Stimulated activated CD4-positive, alpha-beta T cell treated with anti-CD3 and anti-CD28 coated beads, Interleukin-15, amount 100 ng/mL, for 24 hours (primary cell): ENCODE measurements around the gene MINAR1.

ENCODE experiments used
- DNase-seq: peaks from one replicate; pipeline ENCODE4 v3.0.0-alpha.2; 2020

The MINAR1 gene

DNA sequence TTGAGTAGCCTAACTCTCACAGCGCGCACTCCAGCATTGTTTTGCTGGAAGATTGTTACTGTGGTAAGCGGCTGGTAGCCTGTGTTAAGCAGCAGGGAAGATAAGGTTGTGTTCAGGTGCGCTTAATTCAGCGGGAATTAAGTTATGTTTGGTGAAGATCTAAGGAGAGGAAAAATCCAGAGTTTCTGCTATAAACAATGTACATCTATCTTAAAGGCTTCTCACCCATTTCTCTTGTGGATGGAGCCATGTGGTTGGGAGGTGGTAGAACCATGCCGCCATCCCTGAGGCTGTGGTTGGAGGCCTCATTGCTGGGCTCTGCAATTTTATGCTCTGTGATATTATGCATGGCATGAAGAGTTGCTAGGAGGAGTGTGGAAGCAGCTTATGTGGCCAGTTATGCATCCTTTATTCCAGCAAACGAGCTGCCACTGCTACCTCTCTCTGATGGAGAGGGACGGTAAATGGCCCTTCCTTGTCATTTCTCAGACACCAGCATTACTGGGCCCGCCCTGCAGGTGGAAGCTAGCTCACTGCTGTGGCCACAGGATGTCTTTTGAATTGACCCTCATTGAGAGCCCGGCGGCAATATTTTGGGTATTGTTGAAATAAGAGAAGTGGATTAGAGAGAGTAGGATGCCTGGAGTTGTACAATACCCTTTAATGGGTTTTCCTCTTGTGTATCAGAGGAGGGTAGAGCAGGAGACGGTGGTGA lies 1.3 kb downstream of the MINAR1 start:
- no peak for DNase-seq

DNA sequence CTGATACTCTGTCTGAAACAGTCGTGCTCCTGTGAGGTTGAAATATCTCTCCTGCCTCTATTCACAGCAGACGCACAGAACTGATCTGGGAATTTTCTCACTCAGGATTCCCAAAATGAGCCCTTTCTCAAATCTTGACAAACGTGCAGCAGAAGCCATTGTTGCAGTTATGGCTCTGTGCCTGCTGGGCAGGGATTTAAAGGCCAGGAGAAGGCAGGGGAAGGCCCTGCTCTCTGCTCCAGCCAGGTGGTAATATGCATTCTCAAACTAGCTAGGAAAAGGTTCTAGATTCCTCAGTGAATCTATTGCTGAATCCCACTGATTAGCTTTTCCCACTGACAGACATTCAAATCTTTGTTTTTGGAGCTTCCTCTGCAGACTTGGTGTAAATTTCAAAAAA lies 2.2 kb downstream of the MINAR1 start:
- DNase-seq = no peak

DNA sequence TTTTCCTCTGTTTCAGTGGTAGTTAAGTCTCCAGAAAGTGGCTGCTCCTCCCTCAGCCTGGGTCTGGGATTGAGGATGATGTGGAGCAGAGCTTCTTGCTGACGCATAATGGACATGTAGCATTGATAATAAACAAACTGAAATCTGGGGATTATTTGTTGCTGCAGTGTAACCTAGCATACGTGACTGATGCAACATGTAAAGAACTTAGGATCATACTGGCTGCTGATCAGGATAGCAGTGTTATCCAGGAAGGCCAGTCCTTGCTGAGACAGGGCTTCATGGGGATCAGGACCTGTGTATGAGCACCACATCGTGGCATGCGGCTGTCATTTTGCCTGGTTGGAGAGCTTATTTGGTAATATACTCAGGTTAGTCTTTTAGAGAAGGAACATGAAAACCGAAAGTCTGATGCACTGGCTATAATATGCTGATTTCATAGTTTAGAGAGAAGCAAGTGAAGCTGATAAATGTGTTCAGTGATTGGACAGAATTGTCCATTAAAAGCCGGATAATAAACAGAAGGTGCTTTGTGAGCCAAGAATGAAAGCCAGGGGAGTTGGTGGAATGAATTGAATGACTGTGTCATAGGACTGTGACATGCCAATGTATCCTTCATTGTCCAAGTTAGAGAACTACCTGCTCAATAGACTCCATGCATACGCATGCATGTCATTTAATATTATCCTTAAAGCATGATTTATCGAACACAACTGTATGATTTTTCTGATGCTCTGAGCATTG lies 4.1 kb downstream of the MINAR1 start:
- DNase-seq = no peak

DNA sequence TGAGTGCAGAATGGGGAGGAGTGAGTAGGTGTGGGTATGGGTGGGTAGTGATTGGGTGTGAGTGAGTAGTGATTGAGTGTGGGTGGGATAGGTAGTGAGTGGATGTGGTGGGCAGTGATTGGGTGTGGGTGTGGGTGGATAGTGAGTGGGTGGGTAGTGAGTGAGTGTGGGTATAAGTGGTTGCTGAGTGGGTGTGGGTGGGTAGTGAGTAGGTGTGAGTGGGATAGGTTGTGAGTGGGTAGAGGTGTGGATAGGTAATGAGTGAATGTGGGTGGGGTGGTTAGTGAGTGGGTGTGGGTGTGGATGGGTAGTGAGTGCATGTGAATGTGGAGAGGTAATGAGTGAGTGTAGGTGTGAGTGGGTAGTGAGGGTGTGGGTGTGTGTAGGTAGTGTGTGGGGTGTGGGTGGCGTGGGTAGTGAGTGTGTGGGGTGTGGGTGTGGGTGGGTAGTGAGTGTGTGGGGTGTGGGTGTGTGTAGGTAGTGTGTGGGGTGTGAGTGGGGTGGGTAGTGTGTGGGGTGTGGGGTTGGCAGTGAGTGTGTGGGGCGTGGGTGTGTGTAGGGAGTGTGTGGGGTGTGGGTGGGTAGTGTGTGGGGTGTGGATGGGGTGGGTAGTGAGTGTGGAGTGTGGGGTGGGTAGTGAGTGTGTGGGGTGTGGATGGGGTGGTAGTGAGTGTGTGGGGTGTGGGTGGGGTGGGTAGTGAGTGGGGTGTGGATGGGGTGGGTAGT lies 5.3 kb downstream of the MINAR1 start:
- DNase-seq = no peak

DNA sequence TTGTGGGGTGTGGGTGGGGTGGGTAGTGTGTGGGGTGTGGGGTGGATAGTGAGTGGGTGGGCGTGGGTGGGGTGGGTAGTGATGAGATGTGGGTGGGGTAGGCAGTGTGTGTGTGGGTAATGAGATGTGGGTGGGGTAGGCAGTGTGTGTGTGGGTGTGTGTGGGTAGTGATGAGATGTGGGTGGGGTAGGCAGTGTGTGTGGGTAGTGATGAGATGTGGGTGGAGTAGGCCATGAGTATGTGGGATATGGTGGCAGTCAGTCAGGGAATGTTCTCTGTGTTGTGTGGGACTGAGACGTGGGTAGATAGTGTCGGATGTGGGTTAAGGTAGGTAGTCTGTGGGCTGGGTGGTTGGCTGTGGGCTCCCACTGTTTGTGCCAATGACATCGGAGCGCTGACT lies 7.1 kb downstream of the MINAR1 start:
- DNase-seq = no peak

DNA sequence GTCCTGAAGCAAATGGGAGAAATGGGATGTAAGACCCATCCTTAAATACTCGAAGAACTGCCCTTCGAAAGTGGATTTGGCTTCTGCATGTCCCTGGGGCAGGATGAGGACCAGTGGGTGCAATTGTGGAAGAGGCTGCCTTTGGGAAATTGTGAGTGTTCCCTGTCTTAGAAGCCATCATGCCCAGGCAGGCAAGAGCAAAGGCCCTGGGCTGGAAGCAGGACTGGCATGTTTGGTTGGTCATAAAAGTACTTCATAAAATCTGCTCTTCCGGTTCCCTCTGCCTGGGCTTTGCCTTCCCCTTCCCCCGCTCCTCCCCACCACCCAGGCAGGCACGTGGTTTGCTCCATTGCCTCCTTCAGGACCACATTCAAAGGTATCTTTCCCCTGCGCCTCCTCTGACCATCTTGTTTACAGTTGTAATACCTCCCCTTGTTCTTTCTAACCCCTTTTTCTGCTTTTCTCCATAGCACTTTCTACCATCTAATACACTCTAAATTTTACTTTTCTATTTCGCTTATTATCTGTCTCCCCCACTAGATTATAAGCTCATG lies 8.3 kb downstream of the MINAR1 start:
- no peak for DNase-seq

DNA sequence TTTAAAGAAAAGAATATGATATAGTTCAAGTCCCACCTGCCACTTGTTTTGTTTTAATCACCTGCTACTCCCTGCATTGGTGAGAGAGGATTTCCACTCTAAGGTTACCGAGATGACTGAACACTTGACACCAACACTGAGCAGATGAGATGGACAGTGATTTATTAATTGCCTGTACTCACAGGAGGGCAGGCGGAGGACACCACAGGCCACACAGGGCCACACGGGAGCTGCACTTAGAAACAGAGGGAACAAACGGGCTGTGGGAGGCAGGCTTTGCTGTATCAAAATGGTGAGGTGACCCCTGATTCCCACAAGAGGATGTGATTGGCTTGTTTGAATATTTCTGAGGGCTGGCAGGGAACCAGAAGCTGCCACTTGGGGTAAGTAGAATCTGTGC lies 10.8 kb downstream of the MINAR1 start:
- no peak for DNase-seq

DNA sequence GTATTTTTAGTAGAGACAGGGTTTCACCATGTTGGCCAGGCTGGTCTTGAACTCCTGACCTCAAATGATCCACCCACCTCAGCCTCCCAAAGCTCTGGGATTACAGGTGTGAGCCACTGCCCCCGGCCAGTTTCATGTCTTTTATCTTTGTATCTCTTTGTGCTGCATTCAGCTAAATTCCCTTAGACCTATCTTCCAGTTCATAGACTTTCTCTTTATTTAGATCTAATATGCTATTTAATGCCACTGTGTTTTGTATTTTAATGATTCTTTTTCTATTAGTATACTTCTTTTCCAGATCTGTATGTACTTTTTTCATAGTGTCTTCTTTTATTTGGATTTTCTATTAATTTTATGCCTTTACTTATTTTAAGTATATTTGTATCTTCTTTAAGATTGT lies 14.9 kb downstream of the MINAR1 start:
- no peak for DNase-seq

DNA sequence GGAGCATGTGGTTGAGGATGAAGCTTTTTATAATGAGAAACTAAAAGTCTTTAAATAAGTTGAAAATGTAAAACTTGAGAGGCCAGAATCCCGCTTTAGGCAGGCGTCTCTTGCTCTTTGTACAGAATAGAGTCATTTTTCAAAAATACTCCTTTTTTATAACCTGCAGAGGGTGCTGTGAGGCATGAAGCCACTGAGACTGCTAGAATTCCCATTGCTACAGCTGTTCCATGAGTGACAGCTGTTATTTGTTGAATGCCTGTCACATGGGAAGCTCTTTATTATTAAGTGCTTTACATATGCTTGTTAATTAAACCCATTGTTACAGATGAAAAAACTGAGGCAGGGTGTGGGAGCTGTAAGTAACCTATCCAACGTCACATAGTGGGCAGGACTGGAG lies 18.5 kb downstream of the MINAR1 start:
- DNase-seq = no peak

DNA sequence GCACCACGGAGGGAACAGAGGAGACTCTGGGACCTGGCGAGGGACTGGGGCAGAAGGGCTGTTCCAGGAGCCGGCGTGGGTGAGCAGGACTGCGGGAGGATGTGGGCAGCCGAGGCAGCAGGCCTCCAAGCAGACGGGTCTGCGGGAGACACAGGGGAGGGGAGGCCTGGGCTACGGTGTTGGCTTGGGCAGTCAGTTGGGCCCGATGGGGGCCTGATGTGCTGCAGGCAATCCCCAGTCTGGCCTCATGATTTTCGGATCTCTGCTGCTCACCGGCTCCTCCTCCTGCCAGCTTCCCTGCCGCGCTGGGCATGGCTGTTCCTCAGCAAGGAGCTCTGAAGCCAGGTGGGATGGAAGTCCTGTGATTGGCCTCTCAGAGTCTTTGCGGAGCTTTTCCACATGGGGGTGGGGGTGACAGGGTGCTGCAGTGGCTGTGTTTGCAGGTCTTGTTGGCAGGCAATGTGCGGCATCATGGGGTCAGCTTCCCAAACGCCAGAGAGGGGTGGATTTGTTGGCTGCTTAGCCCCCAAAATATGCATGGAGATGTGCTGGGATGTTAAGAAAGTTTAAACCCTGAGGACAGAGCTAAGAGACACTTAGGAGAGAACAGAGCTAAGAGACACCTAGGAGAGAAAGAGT lies 19.3 kb downstream of the MINAR1 start:
- no peak for DNase-seq

DNA sequence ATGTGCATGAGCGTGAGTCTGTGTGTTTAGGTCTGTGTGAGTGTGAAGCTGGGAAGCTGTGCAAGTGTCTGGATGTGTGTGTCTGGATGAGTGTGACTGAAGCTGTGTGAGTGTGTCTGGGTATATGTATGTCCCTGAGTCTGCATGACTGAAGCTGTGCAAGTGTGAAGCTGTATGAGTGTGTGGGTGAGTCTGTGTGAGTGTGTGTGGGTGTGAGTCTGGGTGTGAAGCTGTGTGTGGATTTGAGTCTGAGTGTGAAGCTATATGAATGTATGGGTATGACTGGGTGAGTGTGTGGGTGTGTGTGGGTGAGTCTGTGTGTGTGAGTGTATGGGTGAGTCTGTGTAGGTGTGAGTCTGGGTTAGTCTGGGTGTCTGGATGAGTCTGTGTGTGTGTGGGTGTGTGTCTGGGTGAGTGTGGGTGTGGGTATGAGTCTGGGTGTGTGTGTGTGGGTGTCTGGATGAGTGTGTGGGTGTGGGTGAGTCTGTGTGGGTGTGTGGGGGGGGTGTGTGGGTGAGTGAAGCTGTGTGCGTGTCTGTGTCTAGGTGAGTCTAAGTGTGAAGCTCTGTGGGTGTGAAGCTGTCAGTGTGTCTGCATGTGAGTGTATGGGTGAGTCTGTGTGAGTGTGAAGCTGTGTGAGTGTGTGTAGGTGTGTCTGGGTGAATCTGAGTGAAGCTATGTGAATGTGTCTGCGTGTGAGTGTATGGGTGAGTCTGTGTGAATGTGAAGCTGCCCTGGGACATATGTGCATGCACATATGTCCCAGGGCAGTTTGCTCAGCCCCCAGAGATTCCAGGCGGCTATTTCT lies 20.3 kb downstream of the MINAR1 start:
- DNase-seq = no peak

DNA sequence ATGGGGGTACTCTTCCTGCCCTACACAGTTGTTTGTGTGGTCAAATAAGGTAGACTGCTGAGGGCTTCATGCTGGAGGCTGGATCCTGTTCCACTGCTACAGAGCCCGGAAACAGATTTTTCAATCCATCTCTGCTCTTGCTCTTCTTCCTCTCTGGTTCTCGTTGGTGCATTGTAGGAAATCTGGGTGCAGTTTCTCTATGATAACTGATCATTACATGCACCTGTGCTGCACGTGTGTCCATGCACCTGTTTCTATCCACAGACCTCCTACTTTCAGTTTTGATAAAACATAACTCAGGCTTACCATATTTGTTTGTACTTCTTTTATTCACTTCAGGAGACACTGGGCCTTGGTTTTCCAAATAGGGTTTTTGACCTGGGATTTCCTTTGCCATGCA lies 21.3 kb downstream of the MINAR1 start:
- no peak for DNase-seq

DNA sequence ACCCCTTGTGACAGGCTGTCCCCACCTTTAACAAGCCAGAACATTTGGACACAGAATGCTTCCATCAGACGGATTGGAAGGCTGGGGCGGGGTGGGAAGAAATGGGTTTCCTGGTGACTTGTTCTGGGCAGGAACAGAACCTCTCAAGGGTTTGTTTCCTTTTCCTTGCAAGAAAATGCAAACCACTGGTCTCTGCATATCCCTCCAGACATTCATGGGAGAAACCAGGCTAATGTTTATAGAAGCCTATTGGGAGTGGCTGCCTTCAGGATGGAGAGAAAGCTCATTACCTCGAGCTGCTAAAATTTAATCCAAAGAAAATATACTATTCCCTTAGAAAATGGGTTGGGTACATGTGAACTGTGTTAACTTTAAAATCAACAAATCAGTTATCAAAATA lies 21.9 kb downstream of the MINAR1 start:
- no peak for DNase-seq

DNA sequence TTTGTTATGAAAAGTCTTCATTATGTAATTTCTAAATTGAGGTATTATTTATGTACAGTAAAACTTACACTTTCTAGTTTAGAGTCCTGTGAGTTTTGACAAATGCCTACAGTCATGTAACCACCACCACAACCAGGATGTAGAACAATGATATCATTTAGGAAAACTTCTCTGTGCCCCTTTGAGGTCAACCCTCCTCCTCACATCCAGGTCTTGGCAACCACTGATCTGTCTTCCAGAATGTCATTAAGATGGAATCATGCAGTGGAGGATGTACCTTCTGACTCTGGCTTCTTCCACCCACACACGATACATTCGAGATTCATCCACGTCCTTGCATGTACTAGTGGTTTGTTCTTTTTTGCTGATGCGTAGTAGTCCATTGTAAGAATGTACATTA lies 23.2 kb downstream of the MINAR1 start:
- no peak for DNase-seq

DNA sequence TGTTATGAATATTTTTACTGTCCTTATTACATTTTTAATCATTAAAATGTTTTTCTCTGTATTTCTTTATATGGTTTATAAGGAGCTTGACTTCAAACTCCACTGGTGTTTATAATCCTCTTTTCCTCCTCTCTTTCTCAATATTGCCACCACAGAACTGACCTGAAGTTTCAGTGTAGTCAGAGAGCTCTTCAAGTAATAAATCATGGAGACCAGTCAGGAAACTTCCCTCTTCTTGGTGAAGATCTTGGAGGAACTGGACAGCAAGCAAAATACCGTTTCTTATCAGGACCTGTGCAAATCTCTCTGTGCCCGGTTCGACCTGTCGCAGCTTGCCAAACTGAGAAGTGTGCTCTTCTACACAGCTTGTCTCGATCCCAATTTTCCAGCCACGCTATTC lies 23.8 kb downstream of the MINAR1 start:
- no peak for DNase-seq

DNA sequence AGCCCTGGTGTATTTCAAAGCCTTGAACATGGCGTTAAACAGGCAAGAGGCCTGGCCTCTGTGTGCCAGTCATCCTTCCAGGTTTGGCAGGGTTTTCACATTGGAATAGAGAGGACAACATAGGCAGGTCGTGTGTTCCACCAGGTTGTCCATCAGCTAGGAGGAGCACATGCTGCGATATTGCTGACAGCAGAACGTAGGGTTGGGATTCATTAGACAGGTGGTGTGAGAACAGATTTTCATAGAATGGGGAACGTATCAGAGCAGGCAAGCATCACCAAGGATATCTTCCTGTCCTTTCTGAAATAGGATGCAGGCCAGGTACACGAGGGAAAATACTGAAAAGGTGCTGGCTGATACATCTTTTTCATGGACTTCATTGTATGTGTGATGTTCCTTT lies 26.4 kb downstream of the MINAR1 start:
- DNase-seq = no peak

DNA sequence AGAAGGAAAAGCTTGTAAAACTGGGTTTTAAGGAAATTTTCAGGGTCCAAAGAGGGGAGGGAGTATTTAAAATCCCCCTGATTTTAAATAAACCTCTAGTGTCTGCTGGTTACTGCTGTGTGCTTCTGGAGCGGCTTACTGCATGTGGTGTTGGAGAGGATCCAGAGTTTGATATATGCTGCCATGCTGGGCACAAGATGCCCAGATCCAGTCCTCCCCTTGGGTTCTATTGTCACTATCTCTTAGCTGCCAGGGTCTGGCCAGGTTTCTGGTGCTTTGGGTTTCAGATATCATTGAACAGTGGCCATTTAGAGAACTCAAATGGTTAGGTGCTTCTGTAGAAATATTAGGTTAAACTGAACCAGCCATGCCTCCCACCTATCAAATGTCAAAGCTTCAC lies 27.5 kb downstream of the MINAR1 start:
- DNase-seq = no peak

DNA sequence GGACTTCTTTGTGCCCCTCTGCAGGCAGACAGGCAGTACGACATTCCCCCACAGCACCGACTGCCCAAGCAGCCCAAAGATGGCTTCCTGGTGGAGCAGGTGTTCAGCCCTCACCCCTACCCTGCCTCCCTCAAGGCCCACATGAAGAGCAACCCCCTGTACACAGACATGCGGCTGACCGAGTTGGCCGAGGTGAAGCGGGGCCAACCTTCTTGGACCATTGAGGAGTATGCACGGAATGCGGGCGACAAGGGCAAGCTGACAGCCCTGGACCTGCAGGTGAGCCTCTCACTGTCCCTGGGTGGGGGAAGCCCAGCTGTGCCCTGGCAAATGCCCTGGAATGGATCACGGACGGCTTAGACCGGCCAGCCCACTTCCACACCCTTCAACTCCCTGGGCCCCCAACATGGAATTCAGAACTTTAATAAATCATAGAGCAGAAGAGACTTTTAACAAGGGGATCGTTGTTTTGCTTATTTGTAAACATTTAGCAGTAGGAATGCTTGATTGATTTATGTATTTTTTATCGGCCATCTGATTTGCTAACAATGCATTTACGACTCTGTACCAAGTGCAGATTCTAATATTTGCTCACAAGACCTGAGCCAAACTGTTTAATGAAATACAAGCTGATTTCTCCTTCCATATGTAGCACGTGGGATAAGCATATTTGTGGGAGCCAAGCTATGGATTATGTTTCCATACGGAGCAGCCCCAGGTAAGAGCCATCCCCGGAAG lies 31.1 kb downstream of the MINAR1 start:
- no peak for DNase-seq

DNA sequence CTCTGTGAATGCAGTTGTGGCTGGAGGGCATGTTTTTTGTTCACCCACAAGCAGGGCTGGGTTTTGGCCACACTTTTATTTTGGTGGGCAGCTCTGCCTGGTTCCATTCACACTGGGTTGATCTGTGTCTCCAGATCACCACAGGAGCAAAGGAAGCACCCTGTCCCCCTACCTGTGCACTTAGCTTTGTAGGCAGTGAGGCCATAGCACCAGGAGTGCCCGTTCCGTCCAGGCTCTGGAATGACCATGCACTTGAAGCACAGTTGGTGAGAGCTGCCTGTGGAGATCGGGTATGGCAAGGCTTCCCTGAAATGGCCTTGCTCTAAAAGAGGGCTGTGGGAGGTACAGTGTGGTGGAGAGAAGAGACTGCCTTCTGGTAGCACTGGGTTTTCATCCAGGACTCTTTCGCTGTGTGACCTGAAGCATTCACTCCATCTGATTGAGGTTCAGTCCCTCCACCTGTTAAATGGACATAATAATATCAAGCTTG lies 31.7 kb downstream of the MINAR1 start:
- no peak for DNase-seq

DNA sequence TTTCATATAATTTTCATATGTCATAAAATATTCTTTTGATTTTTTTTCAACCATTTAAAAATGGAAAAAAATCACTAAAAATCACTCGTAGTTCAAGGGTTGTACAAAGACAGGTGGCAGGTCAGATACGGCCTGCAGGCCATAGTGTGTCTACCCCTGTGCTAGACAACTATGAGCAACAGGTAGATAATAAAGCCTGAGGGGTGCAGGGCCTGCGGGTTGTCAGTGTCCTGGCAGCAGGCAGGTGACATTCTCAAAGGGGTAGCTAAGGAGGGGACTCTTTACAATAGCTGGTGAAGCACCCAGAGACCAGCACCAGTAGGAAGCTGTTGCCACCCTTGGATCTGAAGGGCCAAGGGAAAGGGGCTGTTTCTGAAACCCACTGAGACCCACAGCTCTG lies 34.4 kb downstream of the MINAR1 start:
- no peak for DNase-seq

DNA sequence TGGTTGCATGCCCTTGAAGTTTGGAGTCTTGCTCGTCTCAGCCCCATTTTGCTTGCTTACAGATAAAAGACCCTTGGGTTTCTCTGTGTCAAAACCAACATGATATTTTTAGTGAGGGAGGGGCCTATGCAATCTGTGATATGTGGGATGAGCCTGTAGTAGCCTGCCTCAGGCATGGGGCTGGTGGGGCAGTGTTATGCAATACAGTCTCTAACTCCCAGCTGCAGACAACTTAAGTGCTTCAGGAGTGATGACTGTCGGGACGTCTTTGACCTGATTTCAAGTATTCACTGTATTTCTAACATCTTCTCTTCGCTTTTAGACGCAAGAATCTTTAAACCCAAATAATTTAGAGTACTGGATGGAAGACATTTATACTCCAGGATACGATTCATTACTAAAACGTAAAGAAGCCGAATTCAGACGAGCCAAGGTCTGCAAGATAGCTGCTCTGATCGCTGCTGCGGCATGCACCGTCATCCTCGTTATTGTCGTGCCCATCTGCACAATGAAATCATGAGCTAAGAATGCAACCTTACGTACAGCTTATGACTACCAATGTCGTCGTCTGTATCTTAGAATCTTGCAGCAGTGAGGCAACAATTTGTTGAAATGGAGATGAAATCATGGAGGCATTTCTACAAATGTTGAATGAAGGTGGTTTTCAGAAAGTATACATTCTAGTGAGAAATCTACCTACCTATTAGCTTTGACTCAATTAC lies 35.9 kb downstream of the MINAR1 start:
- no peak for DNase-seq
